ENCODE measurements around the gene TECPR2. TPM values are rescaled to one million over a fixed set of nuclear protein-coding genes. Genes with fewer than 3 reads are reported as not detected.

Gene TECPR2
- total and polyA plus RNA-seq, 4 donors, result 2.0 to 12.6 (median 5.2) TPM

- no peak for TF ChIP-seq SP1 (IDR thresholded peaks at IDR 0.05)
- no peak for TF ChIP-seq FOXA2 (IDR thresholded peaks at IDR 0.05)
- no peak for TF ChIP-seq JUND (IDR thresholded peaks at IDR 0.05)
- TF ChIP-seq HNF4G (IDR thresholded peaks at IDR 0.05), result no peak
- TF ChIP-seq RAD21 (IDR thresholded peaks at IDR 0.05), result no peak
- TF ChIP-seq HNF4A (conservative IDR thresholded peaks at IDR 0.05), result no peak
- TF ChIP-seq EGR1 (IDR thresholded peaks at IDR 0.05; ENCODE audit: low read depth in 2 of 2), result no peak
- no peak for TF ChIP-seq GABPA (IDR thresholded peaks at IDR 0.05 in 1 of 2, conservative IDR thresholded peaks at IDR 0.05 in 1 of 2)
- TF ChIP-seq, protein P1, sequence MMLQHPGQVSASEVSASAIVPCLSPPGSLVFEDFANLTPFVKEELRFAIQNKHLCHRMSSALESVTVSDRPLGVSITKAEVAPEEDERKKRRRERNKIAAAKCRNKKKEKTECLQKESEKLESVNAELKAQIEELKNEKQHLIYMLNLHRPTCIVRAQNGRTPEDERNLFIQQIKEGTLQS (IDR thresholded peaks at IDR 0.05), result no peak
- TF ChIP-seq TAF1 (conservative IDR thresholded peaks at IDR 0.05), result no peak
- TF ChIP-seq ZBTB33 (IDR thresholded peaks at IDR 0.05), result no peak
- TF ChIP-seq FOXA1 (IDR thresholded peaks at IDR 0.05), result no peak
- Histone ChIP-seq H3K4me3 (ENCODE audit: low read depth in 1 of 3, low read length in 3 of 3) (no peak overlapping the region), H3K9me3 (ENCODE audit: control insufficient read depth in 4 of 4, low read length in 3 of 4) (no peaks in the 10 kb centered on the region), H3K27me3 (ENCODE audit: control insufficient read depth in 4 of 4, insufficient read depth in 4 of 4, low read length in 3 of 4) (no peaks in the 10 kb centered on the region), H3K9ac (ENCODE audit: low read depth in 1 of 2, low read length in 2 of 2) (no peak overlapping the region), H3K36me3 (ENCODE audit: control insufficient read depth in 4 of 4, insufficient read depth in 3 of 4, low read depth in 1 of 4, low read length in 3 of 4) (peaks cover 1 to 8% (median 4%) of the 10 kb centered on the region in 4 donors), H3K4me1 (ENCODE audit: control insufficient read depth in 4 of 4, insufficient read depth in 4 of 4, low read length in 3 of 4) (no peaks in the 10 kb centered on the region), H3K27ac (ENCODE audit: low read depth in 1 of 2, low read length in 2 of 2) (no peak overlapping the region)
- WGBS, result 96% methylated on average over 12 of the region's 12 CpGs
- DNase-seq (ENCODE audit: low spot score), result no peak
These were observed 54.9 kb downstream of the TECPR2 start for GRCh38 chr14:102417646-102418045.

GRCh38 chr14:102418169-102418852 lies 55.6 kb downstream of the TECPR2 start:
- no peak for TF ChIP-seq NR2F2 (IDR thresholded peaks at IDR 0.05)
- TF ChIP-seq, protein P1 (IDR thresholded peaks at IDR 0.05), result no peak
- TF ChIP-seq SP1 (IDR thresholded peaks at IDR 0.05), result no peak
- TF ChIP-seq RXRA (IDR thresholded peaks at IDR 0.05), result no peak
- TF ChIP-seq ZBTB33 (IDR thresholded peaks at IDR 0.05), result no peak
- TF ChIP-seq, protein P2, sequence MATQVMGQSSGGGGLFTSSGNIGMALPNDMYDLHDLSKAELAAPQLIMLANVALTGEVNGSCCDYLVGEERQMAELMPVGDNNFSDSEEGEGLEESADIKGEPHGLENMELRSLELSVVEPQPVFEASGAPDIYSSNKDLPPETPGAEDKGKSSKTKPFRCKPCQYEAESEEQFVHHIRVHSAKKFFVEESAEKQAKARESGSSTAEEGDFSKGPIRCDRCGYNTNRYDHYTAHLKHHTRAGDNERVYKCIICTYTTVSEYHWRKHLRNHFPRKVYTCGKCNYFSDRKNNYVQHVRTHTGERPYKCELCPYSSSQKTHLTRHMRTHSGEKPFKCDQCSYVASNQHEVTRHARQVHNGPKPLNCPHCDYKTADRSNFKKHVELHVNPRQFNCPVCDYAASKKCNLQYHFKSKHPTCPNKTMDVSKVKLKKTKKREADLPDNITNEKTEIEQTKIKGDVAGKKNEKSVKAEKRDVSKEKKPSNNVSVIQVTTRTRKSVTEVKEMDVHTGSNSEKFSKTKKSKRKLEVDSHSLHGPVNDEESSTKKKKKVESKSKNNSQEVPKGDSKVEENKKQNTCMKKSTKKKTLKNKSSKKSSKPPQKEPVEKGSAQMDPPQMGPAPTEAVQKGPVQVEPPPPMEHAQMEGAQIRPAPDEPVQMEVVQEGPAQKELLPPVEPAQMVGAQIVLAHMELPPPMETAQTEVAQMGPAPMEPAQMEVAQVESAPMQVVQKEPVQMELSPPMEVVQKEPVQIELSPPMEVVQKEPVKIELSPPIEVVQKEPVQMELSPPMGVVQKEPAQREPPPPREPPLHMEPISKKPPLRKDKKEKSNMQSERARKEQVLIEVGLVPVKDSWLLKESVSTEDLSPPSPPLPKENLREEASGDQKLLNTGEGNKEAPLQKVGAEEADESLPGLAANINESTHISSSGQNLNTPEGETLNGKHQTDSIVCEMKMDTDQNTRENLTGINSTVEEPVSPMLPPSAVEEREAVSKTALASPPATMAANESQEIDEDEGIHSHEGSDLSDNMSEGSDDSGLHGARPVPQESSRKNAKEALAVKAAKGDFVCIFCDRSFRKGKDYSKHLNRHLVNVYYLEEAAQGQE (IDR thresholded peaks at IDR 0.05), result no peak
- TF ChIP-seq JUND (IDR thresholded peaks at IDR 0.05), result no peak
- TF ChIP-seq RAD21 (IDR thresholded peaks at IDR 0.05), result no peak
- no peak for TF ChIP-seq TAF1 (conservative IDR thresholded peaks at IDR 0.05)
- no peak for TF ChIP-seq GABPA (IDR thresholded peaks at IDR 0.05 in 1 of 2, conservative IDR thresholded peaks at IDR 0.05 in 1 of 2)
- TF ChIP-seq, protein P3, sequence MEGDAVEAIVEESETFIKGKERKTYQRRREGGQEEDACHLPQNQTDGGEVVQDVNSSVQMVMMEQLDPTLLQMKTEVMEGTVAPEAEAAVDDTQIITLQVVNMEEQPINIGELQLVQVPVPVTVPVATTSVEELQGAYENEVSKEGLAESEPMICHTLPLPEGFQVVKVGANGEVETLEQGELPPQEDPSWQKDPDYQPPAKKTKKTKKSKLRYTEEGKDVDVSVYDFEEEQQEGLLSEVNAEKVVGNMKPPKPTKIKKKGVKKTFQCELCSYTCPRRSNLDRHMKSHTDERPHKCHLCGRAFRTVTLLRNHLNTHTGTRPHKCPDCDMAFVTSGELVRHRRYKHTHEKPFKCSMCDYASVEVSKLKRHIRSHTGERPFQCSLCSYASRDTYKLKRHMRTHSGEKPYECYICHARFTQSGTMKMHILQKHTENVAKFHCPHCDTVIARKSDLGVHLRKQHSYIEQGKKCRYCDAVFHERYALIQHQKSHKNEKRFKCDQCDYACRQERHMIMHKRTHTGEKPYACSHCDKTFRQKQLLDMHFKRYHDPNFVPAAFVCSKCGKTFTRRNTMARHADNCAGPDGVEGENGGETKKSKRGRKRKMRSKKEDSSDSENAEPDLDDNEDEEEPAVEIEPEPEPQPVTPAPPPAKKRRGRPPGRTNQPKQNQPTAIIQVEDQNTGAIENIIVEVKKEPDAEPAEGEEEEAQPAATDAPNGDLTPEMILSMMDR (IDR thresholded peaks at IDR 0.05; ENCODE audit: low read depth, low read length, missing input control), result no peak
- TF ChIP-seq EGR1 (IDR thresholded peaks at IDR 0.05; ENCODE audit: low read depth in 2 of 2), result no peak
- TF ChIP-seq FOXA2 (IDR thresholded peaks at IDR 0.05), result no peak
- TF ChIP-seq FOXA1 (IDR thresholded peaks at IDR 0.05), result no peak
- TF ChIP-seq HNF4A (conservative IDR thresholded peaks at IDR 0.05), result no peak
- TF ChIP-seq MAX (IDR thresholded peaks at IDR 0.05), result no peak
- TF ChIP-seq HNF4G (IDR thresholded peaks at IDR 0.05), result no peak
- TF ChIP-seq YY1 (IDR thresholded peaks at IDR 0.05), result no peak

More at GRCh38 chr14:102418169-102418852, 55.6 kb downstream of the TECPR2 start:
- Histone ChIP-seq H3K27ac (ENCODE audit: low read depth in 1 of 2, low read length in 2 of 2) (no peak overlapping the region), H3K27me3 (ENCODE audit: control insufficient read depth in 4 of 4, insufficient read depth in 4 of 4, low read length in 3 of 4) (no peaks in the 10 kb centered on the region), H3K4me1 (ENCODE audit: control insufficient read depth in 4 of 4, insufficient read depth in 4 of 4, low read length in 3 of 4) (no peaks in the 10 kb centered on the region), H3K4me3 (ENCODE audit: low read depth in 1 of 3, low read length in 3 of 3) (no peak overlapping the region), H3K9me3 (ENCODE audit: control insufficient read depth in 4 of 4, low read length in 3 of 4) (no peaks in the 10 kb centered on the region), H3K9ac (ENCODE audit: low read depth in 1 of 2, low read length in 2 of 2) (no peak overlapping the region), H3K36me3 (ENCODE audit: control insufficient read depth in 4 of 4, insufficient read depth in 3 of 4, low read depth in 1 of 4, low read length in 3 of 4) (peaks cover 1 to 8% (median 4%) of the 10 kb centered on the region in 4 donors)
- 92% methylated on average over 14 of the region's 14 CpGs for whole genome bisulfite sequencing
- DNase-seq (ENCODE audit: low spot score), result no peak
